Midbrain (tissue), 1 donor: ENCODE data around the gene XAB2.
"Not testable (repeated sequence)": the region's sequence is repeated elsewhere in the genome, so short reads cannot be mapped to it uniquely, and the experiment has no call there.

Experiments used
- DNase-seq: peaks from one replicate; lab custom pipeline; 2025; lab: John Stamatoyannopoulos, UW

The XAB2 gene

DNA sequence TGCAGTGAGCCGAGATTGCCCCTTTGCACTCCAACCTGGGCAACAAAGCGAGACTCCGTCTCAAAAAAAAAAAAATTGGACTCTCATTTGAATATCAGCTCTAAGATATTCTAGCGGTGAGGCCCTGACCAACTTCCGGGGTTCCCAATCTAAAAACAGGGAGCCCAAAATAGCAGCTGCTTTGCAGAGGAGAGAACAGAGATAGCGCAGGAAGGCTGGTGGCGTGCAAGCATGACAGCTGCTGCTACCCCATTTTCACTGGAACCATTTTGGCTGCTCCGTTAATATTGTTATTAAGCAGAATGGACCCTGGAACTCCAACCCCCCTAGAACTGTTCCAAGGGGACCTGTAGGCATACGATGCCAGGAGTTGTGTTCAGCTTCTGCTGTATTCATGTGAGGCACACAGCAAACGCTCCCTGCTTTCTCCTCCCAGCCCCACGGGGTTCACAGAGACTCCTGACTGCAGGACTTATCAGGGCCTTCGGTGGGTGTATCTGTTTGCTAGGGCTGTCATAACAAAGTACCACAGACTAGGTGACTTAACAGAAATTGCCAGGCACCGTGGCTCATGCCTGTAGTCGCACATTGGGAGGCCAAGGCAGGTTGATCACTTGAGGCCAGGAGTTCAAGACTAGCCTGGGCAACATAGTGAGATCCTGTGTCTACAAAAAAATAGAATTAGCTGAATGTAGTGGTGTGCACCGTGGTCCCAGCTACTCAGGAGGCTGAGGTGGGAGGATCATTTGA is 19.1 kb upstream of the XAB2 start:
- no peak for DNase-seq

DNA sequence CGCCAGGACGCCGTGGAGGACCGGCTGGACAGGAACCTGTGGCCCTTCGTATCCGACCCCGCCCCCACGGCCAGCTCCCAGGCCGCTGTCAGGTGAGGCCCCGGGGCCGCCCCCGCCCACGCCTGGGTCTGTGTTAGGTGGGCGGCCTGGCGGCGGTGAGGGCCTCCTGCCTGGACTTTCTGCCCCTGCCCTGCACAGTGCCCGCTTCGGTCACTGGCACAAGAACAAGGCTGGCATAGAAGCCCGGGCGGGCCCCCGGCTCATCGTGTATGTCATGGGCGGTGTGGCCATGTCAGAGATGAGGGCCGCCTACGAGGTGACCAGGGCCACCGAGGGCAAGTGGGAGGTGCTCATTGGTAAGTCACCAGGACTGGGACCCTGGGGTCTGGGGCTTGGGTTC is 17.8 kb upstream of the XAB2 start:
- DNase-seq, result no peak

DNA sequence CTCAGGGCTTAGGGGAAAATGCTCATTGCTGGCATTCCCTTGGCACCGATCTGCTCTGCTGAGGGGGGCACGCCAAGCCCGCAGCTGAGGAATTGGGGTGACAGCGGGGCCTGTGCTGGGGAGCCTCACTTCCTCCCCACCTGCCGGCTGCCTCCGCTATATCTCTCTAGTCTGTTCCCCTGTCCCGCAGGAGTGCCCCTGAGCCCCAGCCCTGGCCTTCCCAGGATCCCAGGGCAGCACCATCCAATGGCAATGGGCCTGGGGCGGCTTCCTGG is 17.0 kb upstream of the XAB2 start:
- DNase-seq, result no peak

DNA sequence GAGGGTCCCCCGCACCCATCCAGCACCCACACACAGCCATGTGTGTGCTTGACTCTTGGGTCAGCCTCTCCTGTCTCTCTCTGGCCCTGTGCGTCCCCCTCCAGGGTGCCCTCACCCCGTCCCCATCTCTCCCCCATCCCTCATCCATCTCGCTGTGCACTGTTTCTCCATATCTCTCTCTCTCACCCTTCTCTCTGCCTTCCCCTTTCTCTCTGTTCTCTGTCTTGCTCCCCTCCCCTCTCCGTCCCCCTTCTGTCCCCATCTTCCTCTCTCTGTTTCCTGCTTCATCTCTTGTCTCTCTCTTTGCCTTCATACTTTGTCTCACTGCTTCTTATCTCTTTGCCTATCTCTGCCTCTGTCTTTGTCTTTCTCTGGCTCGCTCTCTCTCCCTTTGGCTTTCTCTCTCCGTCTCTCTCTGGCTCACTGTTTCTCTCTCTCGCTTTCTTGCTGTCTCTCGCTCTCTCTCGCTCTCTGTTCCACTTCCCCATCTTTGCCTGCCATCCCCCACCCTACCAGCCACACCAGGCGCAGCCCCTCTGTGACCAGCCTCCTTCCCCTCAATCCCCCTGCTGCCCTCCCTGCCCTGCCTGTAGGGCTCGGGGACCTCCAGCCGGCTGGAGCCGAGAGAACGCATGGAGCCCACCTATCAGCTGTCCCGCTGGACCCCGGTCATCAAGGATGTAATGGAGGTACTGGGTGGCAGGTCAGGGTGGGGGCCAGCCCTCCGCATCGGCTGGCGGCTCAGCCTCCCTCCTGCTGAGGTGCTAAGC is 16.5 kb upstream of the XAB2 start:
- DNase-seq, result no peak

DNA sequence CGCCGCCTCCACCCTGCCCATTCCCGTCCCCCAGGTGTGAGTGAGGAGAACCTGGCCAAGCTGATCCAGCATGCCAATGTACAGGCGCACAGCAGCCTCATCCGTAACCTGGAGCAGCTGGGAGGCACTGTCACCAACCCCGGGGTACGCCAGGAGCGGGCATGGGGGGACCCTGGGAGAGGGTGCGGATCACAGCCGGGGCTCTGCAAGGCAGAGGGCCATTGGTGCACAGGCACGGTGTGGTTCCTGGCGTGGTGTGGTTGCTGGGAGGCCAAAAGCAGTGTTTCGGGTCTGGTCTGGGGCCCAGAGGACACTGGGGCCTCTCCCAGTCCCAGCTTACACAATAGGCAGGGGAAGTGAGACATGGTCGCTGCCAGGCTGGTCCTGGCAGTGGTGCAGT is 15.8 kb upstream of the XAB2 start:
- no peak for DNase-seq

DNA sequence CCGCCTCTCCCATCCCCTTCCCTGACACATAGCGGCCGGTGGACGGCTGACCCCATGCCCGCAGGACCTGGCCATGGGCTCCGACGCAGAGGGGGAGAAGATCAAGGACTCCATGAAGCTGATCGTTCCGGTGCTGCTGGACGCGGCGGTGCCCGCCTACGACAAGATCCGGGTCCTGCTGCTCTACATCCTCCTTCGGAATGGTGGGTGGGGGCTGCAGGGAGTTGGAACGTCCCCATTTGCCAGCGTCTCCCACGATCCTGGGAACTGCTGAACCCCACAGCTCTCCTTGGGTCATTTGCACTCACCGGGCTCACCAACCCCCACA is 15.2 kb upstream of the XAB2 start:
- DNase-seq, result no peak

DNA sequence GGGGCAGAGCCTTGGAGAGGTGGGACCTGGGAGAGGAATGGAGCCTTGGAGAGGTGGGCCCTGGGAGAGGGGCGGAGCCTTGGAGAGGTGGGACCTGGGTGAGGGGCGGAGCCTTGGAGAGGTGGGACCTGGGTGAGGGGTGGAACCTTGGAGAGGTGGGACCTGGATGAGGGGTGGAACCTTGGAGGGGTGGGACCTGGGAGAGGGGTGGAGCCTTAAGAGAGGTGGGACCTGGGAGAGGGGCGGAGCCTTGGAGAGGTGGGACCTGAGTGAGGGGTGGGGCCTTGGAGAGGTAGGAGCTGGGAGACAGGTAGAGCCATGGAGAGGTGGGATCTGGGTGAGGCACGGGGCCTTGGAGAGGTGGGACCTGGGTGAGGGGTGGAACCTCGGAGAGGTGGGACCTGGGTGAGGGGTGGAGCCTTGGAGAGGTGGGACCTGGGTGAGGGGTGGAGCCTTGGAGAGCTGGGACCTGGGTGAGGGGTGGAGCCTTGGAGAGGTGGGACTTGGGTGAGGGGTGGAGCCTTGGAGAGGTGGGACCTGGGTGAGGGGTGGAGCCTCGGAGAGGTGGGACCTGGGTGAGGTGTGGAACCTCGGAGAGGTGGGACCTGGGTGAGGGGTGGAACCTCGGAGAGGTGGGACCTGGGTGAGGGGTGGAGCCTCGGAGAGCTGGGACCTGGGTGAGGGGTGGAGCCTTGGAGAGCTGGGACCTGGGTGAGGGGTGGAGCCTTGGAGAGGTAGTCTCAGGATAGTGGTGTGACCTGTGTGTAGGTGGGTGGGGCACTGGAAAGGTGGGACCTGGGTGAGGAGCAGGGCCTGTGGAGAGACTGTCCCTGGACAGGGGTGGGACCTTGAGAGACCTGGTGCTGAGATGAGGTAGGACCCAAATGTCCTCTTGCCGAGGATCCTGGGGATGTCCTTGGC is 14.5 kb upstream of the XAB2 start:
- DNase-seq, result not testable (repeated sequence)

DNA sequence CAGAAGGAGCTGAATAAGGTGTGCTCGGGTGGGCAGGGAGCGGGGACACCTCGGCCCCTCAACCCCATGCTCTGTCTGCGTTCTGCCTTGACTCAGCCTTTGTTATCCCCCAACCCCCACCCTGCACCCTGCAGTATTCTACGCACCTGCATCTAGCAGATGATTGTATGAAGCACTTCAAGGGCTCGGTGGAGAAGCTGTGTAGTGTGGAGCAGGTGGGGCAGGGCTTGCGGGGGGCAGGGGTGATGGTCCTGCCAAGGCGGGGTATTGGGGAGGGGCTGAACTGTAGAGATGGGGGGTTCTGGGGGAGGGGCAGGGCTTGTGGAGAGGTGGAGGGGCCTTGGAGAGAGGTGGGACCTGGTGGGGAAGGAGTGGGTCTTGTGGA is 13.7 kb upstream of the XAB2 start:
- DNase-seq, result no peak

DNA sequence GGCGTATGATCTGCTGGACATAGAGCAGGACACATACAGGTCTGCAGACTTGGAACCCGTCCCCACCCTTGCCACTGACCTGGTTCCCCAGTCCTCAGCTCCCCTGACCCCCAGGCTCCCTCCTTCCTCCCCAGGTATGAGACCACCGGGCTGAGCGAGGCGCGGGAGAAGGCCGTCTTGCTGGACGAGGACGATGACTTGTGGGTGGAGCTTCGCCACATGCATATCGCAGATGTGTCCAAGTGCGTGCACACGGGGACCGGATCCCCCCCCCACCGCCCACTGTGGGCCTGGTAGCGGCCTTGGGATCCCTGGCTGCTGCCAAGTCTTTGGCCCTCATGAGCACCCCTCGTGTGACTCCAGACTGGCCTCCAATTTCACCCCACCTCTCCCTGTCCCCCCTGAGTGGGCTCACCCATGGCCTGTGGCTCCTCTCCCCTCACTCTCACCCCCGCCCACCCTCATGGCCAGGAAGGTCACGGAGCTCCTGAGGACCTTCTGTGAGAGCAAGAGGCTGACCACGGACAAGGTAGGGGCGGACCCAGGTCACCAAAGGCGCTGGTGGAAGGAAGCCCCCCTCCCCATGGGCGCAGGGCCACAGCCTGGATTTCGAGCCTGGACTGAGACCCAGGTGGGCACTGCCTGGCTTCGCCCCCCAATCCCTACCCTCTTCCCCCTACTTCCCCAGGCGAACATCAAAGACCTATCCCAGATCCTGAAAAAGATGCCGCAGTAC is 13.1 kb upstream of the XAB2 start:
- no peak for DNase-seq

DNA sequence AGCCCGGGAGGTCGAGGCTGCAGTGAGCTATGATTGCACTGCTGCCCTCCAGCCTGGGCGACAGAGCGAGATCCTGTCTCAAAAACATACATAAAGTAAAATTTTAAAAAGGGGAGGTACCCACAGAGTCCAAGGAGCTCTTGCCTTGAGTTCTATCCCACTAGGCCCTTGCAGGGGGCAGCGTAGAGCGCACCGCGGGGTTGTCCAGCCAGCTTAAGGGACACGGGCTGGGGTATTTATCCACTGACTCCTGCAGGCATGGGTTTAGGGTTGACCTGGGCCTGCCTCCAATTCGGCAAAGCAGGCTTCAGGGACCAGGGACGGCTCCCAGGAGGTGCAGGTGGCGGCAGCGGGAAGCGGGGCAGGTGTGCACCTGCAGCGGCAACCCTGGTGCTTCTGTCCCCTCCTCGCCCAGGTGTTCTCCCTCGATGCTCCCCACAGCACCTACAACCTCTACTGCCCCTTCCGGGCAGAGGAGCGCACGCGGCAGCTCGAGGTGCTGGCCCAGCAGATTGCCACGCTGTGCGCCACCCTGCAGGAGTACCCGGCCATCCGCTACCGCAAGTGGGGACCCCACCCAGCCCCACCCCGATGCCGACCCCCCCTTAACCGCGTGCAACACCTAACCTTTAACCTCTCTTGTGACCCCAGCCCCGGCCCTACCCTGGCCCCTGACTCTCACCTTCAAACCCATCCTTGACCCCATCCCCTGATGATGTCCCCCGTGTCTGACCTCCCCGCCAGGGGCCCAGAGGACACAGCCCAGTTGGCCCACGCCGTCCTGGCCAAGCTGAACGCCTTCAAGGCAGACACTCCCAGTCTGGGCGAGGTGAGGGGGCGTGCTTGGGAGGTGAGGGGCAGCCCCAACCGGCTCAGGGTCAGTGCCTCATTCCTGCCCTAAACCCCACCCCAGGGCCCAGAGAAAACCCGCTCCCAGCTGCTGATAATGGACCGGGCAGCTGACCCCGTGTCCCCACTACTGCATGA is 12.2 kb upstream of the XAB2 start:
- no peak for DNase-seq

DNA sequence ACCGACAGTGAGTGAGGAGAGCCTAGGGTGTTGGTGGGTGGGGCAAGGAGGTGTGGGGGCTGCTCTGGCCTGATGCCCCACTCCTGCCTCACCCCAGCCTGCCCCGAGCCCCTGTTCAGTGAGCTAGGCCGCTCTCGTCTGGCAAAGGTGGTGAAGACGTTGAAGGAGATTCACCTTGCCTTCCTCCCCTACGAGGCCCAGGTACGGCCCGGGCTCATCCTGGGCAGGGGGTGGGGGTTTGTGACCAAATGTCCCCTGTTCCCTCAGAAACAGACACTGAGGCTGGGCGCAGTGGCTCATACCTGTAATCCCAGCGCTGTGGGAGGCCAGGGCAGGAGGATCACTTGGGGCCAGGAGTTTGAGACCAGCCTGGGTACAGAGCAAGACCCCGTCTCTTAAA is 11.5 kb upstream of the XAB2 start:
- DNase-seq, result no peak

DNA sequence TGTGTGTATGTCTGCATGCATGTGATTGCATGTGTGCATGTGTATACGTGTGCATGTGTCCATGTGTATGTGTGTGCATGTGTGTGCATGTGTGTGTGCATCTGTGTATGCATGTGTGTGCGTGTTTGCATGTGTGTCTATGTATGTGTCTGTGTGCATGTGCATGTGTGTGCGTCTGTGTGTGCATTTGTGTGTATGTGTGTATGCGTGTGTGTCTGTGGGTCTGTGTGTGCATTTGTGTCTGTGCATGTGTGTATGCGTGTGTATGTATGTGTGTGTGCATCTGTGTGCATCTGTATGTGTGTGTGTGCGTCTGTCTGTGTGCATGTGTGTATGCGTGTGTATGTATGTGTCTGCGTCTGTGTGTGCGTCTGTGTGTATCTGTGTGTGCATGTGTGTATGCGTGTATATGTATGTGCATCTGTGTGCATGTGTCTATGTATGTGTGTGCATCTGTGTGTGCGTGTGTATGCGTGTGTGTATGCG is 10.6 kb upstream of the XAB2 start:
- no peak for DNase-seq

DNA sequence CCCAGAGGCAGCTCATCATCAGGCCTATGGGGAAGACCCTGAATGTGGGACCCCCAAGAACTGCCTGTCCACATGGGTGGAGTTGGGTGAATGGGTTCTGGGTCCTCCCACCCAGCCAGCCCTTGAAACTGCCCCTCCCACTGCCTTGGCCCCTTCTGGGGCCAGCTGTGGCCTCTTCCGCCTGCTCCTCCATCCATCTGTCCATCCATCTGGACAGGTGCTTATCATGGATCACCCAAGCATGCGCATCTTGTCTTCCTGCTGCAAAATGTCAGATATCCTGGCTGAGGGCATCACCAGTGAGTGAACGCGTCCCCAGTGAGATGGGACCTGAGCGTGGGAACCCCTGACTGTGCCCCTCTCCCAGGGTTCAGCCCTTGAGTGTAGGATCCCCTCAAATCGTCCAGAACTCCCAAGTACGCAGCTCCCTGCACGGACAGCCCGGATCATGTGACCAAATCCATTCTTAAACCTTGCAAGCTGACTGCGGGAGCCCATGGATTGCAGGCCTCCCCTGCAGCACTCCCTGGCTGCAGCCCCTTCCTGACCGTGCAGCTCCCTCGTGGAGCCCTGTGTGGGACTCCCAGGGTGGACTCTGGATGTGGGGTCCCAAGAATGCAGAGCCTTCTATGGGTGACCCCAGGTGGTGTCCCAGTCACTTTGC is 9.6 kb upstream of the XAB2 start:
- no peak for DNase-seq

DNA sequence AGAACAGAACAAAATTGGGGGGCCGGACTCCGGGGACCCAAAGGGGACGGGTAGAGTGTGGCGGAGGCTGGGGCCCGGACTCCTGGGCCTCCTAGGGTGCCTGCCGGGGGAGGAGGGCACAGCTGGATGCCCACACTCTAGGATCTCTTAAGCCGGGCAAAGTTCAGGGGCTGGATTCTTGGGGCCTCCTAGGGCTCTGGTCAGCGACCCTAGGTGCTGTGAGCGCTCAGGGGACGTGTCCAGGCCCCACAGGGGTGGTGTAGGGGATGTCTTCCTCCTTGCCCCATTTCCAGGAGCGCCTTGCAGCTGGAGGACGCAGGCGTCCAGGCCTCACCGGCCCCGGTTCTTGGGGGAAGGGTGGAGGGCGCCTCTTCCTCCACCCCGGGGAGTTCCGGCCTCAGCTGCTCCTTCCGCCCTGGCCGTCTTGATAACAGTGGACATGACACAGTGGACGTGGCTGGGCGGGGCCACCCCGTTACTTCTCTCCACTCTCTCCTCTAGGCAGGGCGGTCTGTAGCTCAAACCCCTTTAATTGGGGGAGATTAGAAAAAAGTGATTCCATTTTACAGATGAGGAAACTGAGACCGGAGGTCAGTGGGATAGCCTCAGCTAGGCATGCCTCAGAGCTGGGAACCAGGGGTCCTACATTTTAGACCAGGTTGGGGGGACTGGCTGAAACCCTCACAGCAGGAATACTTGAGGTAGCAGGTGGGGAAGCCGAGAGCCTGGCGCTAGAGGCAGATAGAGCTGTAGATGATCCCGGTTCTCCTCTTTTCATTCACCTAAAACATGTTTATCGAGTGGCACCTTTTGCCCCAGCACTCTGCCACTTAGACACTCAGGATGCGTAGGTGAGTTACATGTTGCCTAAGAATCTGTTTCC is 8.3 kb upstream of the XAB2 start:
- no peak for DNase-seq

DNA sequence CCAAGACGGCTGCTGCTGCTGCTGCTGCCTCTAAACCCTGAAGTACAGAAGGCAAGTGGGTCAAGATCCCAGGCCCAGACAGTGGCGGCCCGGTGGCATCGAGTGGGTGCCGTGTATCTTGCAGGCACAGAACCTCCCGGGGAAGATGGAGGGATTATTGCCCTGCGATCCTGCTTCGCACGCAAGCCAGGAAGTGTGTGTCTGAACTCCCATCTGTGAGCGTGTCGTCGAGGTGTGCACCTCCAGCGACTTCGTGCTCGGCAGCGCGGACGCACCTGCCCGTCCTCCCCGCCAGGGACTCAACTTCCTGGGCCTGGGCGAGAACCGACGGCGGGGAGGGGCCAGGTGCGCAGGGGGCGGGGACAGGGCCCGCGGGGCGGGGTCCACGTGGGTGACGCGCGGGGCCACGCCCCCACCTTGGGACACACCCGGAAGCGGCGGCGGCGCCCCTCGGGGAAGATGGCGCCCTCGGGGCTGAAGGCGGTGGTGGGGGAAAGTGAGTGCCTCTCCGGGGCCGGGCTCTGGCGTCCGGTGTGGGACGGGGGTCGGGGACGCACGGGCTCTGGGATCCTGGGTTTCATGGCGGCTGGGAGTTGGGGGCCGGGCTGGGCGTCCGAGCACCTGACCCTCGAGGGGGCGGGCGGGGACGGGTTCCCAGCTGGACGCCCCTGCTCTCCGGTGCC is 7.5 kb upstream of the XAB2 start, which contains the start of gene STXBP2:
Gene STXBP2 (plus strand): TSS at position 420 of the 683 bp plus-strand sequence. CDS start 40 bp downstream, at position 460.
- DNase-seq, result no peak

DNA sequence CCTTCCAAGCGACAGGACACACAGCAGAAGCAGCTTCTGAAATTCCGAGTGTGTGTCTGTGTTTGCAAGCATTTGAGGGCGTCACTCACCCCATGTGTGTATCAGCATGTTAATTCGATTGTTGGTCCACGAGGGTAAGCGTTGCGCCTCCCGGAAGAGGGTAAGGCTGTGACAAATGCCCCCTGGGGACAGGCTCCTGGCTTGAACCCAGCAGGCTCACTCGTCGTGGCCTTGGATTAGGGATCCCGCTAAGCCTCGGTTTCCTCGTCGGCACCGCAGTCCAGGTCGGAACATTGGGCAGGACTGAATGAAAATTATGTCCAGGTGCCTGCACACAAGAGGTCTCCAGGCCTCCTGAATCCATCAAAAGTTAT is 7.0 kb upstream of the XAB2 start:
- no peak for DNase-seq

DNA sequence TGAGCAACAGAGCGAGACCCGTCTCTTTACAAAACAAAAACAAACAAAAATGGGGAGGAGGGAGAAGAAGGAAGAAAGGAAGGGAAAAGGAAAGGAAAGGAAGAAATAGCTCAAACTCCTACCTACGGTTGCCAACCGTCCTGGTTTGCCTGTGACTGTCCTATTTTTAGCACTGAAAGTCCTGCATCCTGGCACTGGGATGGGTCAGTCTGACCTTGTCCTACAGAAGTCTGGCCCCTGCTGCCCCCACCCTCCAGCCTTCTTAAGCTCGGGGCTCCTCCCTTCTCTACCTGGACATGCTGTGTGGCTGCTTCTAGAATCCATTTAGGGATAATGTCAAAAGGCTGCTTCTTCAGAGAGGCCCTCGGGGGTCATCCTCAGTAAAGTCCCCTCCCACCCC is 6.3 kb upstream of the XAB2 start:
- no peak for DNase-seq

DNA sequence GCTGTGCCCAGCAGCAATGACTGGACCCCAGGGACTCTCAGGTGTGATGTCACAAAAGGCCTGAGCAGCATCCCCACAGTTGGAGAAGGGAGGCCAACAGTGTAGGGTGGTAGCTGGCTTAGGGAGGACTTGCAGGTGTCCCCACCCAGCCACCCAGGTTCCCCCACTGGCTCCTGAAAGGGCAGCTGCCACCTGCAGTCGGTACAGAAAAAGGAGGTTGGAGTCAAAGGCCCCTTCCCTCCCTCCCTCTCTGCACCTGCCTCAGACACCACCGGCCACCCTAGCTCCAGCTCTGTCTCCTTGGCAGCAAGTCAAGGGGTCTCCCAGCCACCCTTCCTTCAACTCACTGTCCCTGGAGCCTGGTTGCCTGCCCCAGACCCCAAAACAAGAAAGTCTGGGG is 4.4 kb upstream of the XAB2 start, which contains the start of gene PCP2:
Gene PCP2 (minus strand): TSS at position 22 of the 400 bp plus-strand sequence. CDS start 262 bp downstream, outside the sequence.
- DNase-seq, result no peak
